Neural cell (in vitro differentiated cells): ENCODE measurements around the gene ZNF519. TPM values are rescaled to one million over a fixed set of nuclear protein-coding genes. Genes with fewer than 3 reads are reported as not detected.
"Not testable (repeated sequence)": the region's sequence is repeated elsewhere in the genome, so short reads cannot be mapped to it uniquely, and the experiment has no call there.

Experiments
- H2AFZ ChIP-seq: fragments of 200-600, 300-800 bp; sonication (generic), shearing (Covaris generic); 2 replicates; pipeline ENCODE4 v1.6.0; 2014; ENCODE audit warnings: low read depth, mild to moderate bottlenecking, antibody characterized with exemption, low read length, moderate library complexity
- H3F3A ChIP-seq: fragments of 200-600 bp; shearing (Covaris generic); 2 replicates; pipeline ENCODE4 v1.6.1; 2016; ENCODE audit warnings: mild to moderate bottlenecking, moderate library complexity, mixed read lengths, antibody characterized with exemption, low read length; ENCODE audit not compliant: insufficient read depth, poor library complexity, severe bottlenecking
- H3K27ac ChIP-seq: fragments of 200-600, 300-800 bp; sonication (generic), shearing (Covaris generic); 2 replicates; pipeline ENCODE4 v1.5.1; 2014; ENCODE audit warnings: mild to moderate bottlenecking, low read length, moderate library complexity
- H3K27me3 ChIP-seq: fragments of 300-800, 200-600 bp; sonication (generic), shearing (Covaris generic); 2 replicates; pipeline ENCODE4 v1.6.0; 2014; ENCODE audit warnings: mild to moderate bottlenecking, low read depth, low read length, moderate library complexity; ENCODE audit not compliant: insufficient read depth
- H3K36me3 ChIP-seq: fragments of 300-800, 200-600 bp; sonication (generic), shearing (Covaris generic); 2 replicates; pipeline ENCODE4 v1.5.1; 2014; ENCODE audit warnings: mild to moderate bottlenecking, antibody characterized with exemption, low read length, moderate library complexity; ENCODE audit not compliant: insufficient read depth
- H3K4me2 ChIP-seq: fragments of 300-800, 200-600 bp; sonication (generic), shearing (Covaris generic); 2 replicates; pipeline ENCODE4 v1.6.0; 2014; ENCODE audit warnings: mild to moderate bottlenecking, low read length
- H3K4me3 ChIP-seq: fragments of 300-800, 200-600 bp; sonication (generic), shearing (Covaris generic); 2 replicates; pipeline ENCODE4 v1.5.1; 2014; ENCODE audit warnings: mild to moderate bottlenecking, low read length, moderate library complexity
- H3K79me2 ChIP-seq: fragments of 200-600 bp; shearing (Covaris generic); replicated peaks from 2 replicates; pipeline ENCODE4 v1.6.0; 2014; ENCODE audit warnings: mild to moderate bottlenecking, low read length, moderate library complexity; ENCODE audit not compliant: insufficient read depth
- H3K9ac ChIP-seq: fragments of 300-800, 200-600 bp; sonication (generic), shearing (Covaris generic); 2 replicates; pipeline ENCODE4 v1.6.1; 2016; ENCODE audit warnings: mild to moderate bottlenecking, low read length, mixed read lengths
- H3K9me2 ChIP-seq: fragments of 200-600 bp; shearing (Covaris generic); 2 replicates; pipeline ENCODE4 v1.6.1; 2016; ENCODE audit warnings: mild to moderate bottlenecking, low read length, mixed read lengths; ENCODE audit not compliant: insufficient read depth
- H3K9me3 ChIP-seq: fragments of 200-600, 300-800 bp; sonication (generic), shearing (Covaris generic); 2 replicates; pipeline ENCODE4 v1.6.1; 2016; ENCODE audit warnings: mild to moderate bottlenecking, mixed run types, low read length, moderate library complexity, mixed read lengths
- H4K20me1 ChIP-seq: fragments of 200-600 bp; shearing (Covaris generic); 2 replicates; pipeline ENCODE4 v1.6.1; 2016; ENCODE audit warnings: mild to moderate bottlenecking, mixed run types; ENCODE audit not compliant: insufficient read depth
- MXI1 ChIP-seq: fragments of 450-650 bp; conservative IDR thresholded peaks from 2 replicates; pipeline ENCODE4 v1.6.1; 2014; ENCODE audit warnings: antibody characterized with exemption, mild to moderate bottlenecking; ENCODE audit not compliant: poor library complexity, severe bottlenecking
- RAD21 ChIP-seq: fragments of 450-650 bp; conservative IDR thresholded peaks from 2 replicates; pipeline ENCODE4 v1.6.1; 2014; ENCODE audit warnings: antibody characterized with exemption, mild to moderate bottlenecking, moderate library complexity
- SMC3 ChIP-seq: fragments of 450-650 bp; conservative IDR thresholded peaks from 2 replicates; pipeline ENCODE4 v1.6.1; 2014; ENCODE audit warnings: antibody characterized with exemption, mild to moderate bottlenecking, moderate library complexity; ENCODE audit not compliant: poor library complexity
- polyA plus RNA-seq: library from polyadenylated mRNA; depleted of rRNA; stranded (reverse); fragments of >200 nt; gene quantifications from 2 replicates; pipeline ENCODE4 v1.2.3, GENCODE V29; 2014

The ZNF519 gene
- polyA plus RNA-seq, 1 donor from 2014 or later = 25.0 TPM

GRCh38 chr18:14177540-14178320 lies 45.5 kb upstream of the ZNF519 start:
- not testable (repeated sequence) for H3F3A ChIP-seq

GRCh38 chr18:14175404-14175803 lies 43.2 kb upstream of the ZNF519 start:
- not testable (repeated sequence) for H3K4me3 ChIP-seq, H4K20me1 ChIP-seq, H3K9me3 ChIP-seq, H3K79me2 ChIP-seq, H3K9me2 ChIP-seq, H3K27me3 ChIP-seq, H3K36me3 ChIP-seq, H3K4me2 ChIP-seq, H3K9ac ChIP-seq, H3K27ac ChIP-seq, H2AFZ ChIP-seq, H3F3A ChIP-seq

More at GRCh38 chr18:14177540-14178320, 45.5 kb upstream of the ZNF519 start:
- H3K27me3 ChIP-seq, H3K36me3 ChIP-seq, H3K4me3 ChIP-seq, H3K79me2 ChIP-seq, H3K4me2 ChIP-seq, H4K20me1 ChIP-seq, H3K9ac ChIP-seq, H3K9me2 ChIP-seq, H2AFZ ChIP-seq, H3K27ac ChIP-seq, H3K9me3 ChIP-seq: not testable (repeated sequence)

GRCh38 chr18:14174706-14175085 lies 42.5 kb upstream of the ZNF519 start:
- H3K27ac ChIP-seq = no peak overlapping the region
- no peaks in the 10 kb centered on the region for H4K20me1 ChIP-seq
- TF ChIP-seq RAD21 (no peak), MXI1 (no peak), SMC3 (no peak)
- H3K36me3 ChIP-seq = no peaks in the 10 kb centered on the region
- H3K9ac ChIP-seq = no peak overlapping the region
- no peak overlapping the region for H2AFZ ChIP-seq
- H3K4me2 ChIP-seq = no peak overlapping the region
- H3K4me3 ChIP-seq = no peak overlapping the region
- H3K9me3 ChIP-seq = no peaks in the 10 kb centered on the region
- no peaks in the 10 kb centered on the region for H3K79me2 ChIP-seq
- no peaks in the 10 kb centered on the region for H3F3A ChIP-seq
- H3K9me2 ChIP-seq = no peaks in the 10 kb centered on the region
- H3K27me3 ChIP-seq = no peaks in the 10 kb centered on the region

GRCh38 chr18:14174002-14174705 lies 41.9 kb upstream of the ZNF519 start:
- not testable (repeated sequence) for H3F3A ChIP-seq, H3K9ac ChIP-seq, H3K9me3 ChIP-seq, H3K27me3 ChIP-seq, H2AFZ ChIP-seq, H3K4me3 ChIP-seq, H3K36me3 ChIP-seq, H3K79me2 ChIP-seq, H3K27ac ChIP-seq, H4K20me1 ChIP-seq, H3K4me2 ChIP-seq, H3K9me2 ChIP-seq

- not testable (repeated sequence) for H3K9ac ChIP-seq, H3F3A ChIP-seq, H2AFZ ChIP-seq, H4K20me1 ChIP-seq, H3K9me3 ChIP-seq, H3K27me3 ChIP-seq, H3K4me2 ChIP-seq, H3K27ac ChIP-seq, H3K79me2 ChIP-seq, H3K9me2 ChIP-seq, H3K4me3 ChIP-seq, H3K36me3 ChIP-seq
Measured at GRCh38 chr18:14173116-14173951, 41.1 kb upstream of the ZNF519 start.

GRCh38 chr18:14172142-14173115 lies 40.2 kb upstream of the ZNF519 start:
- not testable (repeated sequence) for H3K4me2 ChIP-seq, H4K20me1 ChIP-seq, H3K36me3 ChIP-seq, H3K79me2 ChIP-seq, H3F3A ChIP-seq, H3K27me3 ChIP-seq, H2AFZ ChIP-seq, H3K9me2 ChIP-seq, H3K9ac ChIP-seq, H3K9me3 ChIP-seq, H3K4me3 ChIP-seq, H3K27ac ChIP-seq
